Stimulated activated CD8-positive, alpha-beta memory T cell treated with anti-CD3 and anti-CD28 coated beads, Interleukin-12 subunit alpha, Interleukin-12 subunit beta, amount 100 ng/mL, for 24 hours (primary cell): ENCODE measurements around the gene TIMD4.
"Not testable (repeated sequence)": the region's sequence is repeated elsewhere in the genome, so short reads cannot be mapped to it uniquely, and the experiment has no call there.

Experiments
- DNase-seq: peaks from one replicate; pipeline ENCODE4 v3.0.0-alpha.2; 2020; ENCODE audit errors: extremely low read depth

The TIMD4 gene

DNA sequence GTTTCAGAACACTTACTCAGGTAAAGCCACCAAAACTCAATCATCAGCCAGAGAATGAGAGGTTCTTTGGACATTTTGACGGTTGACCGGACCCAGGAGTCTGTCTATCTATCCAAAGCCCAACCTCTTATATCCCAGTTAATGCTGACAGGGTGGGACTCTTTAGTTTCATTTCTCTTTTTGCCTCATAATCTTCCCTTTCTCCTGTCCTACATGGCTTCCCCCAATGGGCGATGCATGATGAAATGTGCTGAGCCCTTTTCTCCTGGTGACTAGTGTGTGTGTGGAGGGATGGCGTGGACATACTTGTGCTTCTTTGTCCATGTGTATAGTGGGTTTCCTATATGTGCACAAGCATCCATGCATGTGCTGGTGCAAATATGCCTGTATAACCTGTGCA is at the start of gene TIMD4:
TSS of gene TIMD4 (minus strand) at position 102 of the 400 bp plus-strand sequence. CDS start at position 74, 28 bp downstream.
- DNase-seq = no peak

GRCh38 chr5:157006262-157006661 is 43.2 kb upstream of the TIMD4 start:
- DNase-seq = no peak

- no peak for DNase-seq
Observed at GRCh38 chr5:157004893-157005551, 42.0 kb upstream of the TIMD4 start.

GRCh38 chr5:156991714-156992113 is 28.7 kb upstream of the TIMD4 start:
- DNase-seq = no peak

- DNase-seq = no peak
Observed at GRCh38 chr5:156984064-156984463, 21.0 kb upstream of the TIMD4 start.

DNA sequence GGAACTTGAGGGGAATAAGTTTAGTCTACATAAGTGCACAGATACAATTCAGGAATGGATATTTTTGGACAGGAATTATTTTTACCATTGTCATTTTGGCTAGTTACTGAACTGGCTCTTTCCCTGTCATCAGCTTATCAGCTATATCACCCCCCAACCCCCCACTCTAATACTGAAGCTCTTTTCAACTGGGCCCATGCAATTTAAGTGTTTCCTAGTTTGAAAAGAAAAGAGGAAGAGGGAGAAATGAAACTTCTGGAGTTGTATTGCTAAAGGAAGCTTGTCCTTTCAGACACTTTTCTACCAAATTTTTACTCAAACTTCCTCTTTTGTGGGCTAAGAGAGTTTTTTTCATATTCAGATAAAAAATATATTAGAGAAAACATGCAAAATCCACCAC is 18.5 kb upstream of the TIMD4 start:
- DNase-seq = no peak

- no peak for DNase-seq
Observed at GRCh38 chr5:156974328-156974727, 11.3 kb upstream of the TIMD4 start.

DNA sequence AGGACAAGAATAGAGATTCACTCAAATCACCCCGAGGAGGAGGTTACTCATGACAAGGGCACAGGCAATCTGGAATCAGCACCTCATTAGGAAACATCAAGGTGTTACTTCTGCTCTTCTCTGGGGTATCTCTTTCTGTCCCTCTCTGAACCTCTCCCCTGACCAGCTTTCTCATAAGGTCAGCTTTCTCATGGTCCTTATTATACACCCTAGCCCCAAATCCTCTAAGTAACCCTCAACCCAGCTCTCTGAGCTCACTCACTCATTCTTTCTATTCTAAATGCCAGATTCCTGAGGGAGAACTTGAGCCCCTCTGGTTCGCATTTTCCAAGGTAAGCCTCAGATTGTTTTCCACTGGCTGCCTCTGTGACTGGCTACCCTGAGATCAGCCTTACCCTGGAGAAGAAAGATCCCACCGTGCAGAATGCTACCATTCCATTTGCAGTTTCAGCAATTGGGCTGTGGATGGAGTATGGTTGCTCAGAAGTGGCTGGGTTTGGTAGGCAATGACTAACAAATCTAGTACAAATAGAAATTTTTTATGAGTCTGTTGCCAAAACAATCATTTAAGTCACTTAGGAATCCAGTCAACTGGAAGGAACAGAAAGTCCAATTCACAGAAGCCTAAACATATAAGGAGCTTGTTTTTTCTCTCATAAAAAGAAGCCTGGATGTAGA is 9.0 kb upstream of the TIMD4 start:
- no peak for DNase-seq

- DNase-seq = no peak
Observed at GRCh38 chr5:156971415-156971814, 8.4 kb upstream of the TIMD4 start.

GRCh38 chr5:156967386-156967785 is 4.4 kb upstream of the TIMD4 start:
- not testable (repeated sequence) for DNase-seq

GRCh38 chr5:156956321-156956720 is 6.7 kb downstream of the TIMD4 start:
- DNase-seq = no peak

- no peak for DNase-seq
Observed at GRCh38 chr5:156951359-156951758, 11.7 kb downstream of the TIMD4 start.

GRCh38 chr5:156950716-156951115 is 12.3 kb downstream of the TIMD4 start:
- no peak for DNase-seq

- no peak for DNase-seq
Observed at GRCh38 chr5:156949424-156949823, 13.6 kb downstream of the TIMD4 start.

DNA sequence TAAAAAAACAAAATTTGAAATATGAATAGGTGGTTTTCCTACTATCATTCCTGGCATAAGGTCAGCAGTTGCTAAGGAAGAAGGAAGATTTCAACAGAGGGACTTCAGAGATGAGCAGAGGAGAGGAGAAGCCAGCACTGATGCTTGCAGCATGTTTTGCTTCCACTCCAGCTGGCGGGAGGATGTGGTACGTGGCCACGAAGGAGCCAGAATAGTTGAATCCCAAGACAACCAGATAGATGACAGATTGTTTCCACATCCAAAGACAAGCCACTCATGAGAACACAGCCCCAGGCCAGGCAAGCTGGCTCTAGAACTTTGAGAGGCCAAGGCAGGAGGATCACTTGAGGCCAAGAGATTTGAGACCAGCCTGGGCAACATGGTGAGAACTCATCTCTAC is 15.1 kb downstream of the TIMD4 start:
- no peak for DNase-seq

DNA sequence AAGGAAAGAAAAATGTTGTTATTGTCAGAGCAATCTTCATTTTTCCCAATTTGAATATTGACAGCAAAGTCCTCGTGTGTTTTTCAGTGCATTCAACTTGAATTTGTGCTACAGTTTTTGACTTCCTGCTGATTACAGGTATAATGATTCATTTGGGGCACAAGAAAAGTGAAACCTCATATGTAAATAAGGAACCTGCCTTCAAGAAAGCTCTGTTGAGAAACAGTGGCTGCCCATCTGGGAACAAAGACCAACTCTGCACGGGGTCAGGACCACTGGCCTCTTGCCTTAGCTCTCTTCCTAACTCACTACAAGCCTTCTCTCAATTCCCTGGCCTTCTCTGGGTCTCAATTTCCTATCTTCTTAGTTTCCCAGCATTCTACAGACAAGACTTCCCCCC is 21.0 kb downstream of the TIMD4 start:
- DNase-seq = no peak

DNA sequence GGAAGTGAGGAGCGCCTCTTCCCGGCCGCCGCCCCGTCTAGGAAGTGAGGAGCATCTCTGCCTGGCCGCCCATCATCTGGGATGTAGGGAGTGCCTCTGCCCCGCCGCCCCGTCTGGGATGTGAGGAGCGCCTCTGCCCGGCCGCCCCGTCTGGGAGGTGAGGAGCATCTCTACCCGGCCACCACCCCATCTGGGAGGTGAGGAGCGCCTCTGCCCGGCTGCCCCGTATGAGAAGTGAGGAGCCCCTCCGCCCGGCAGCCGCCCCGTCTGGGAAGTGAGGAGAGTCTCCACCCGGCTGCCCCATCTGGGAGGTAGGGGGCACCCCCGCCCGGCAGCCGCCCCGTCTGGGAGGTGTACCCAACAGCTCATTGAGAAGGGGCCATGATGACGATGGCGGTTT is 22.6 kb downstream of the TIMD4 start:
- DNase-seq = not testable (repeated sequence)

- no peak for DNase-seq
Observed at GRCh38 chr5:156936972-156937371, 26.1 kb downstream of the TIMD4 start.

GRCh38 chr5:156934450-156935211 is 28.4 kb downstream of the TIMD4 start:
- peak; percentile 21 for DNase-seq

GRCh38 chr5:156929366-156929948 is 33.6 kb downstream of the TIMD4 start:
- DNase-seq = no peak

- DNase-seq = no peak
Observed at GRCh38 chr5:156927545-156927944, 35.5 kb downstream of the TIMD4 start.

- DNase-seq = not testable (repeated sequence)
Observed at GRCh38 chr5:156925767-156926166, 37.3 kb downstream of the TIMD4 start.
